SK-N-SH (cell line): Measurements from ENCODE around the gene CLASP1. TPM values are rescaled to one million over a fixed set of nuclear protein-coding genes. Genes with fewer than 3 reads are reported as not detected.

Source experiments
- CTCF ChIA-PET: fragments of 300-600, 350-600 bp; formaldehyde crosslinking; extraction: SDS; loops from one replicate; lab custom pipeline; 2021; lab: Yijun Ruan, JAX
- POLR2A ChIA-PET: fragments of 350-600 bp; sonication (Branson Sonifier 250); formaldehyde crosslinking; extraction: SDS; loops from one replicate; lab custom pipeline; 2020; ENCODE audit warnings: antibody characterized with exemption, inconsistent platforms; lab: Yijun Ruan, JAX
- DNase-seq: peaks from one replicate; pipeline ENCODE4 v3.0.0; 2012
- H2AFZ ChIP-seq: fragments of 200-600 bp; sonication (generic); 2 replicates; pipeline ENCODE4 v1.8.1; 2016; ENCODE audit warnings: antibody characterized with exemption, mild to moderate bottlenecking, low read depth
- H3F3A ChIP-seq: fragments of 200-600 bp; sonication (generic); replicated peaks from 2 replicates; pipeline ENCODE3; 2016; ENCODE audit warnings: antibody characterized with exemption, mild to moderate bottlenecking; ENCODE audit not compliant: insufficient read depth
- H3K27ac ChIP-seq, 2 experiments: fragments of 200-500 bp in 1 of 2; fragments of 200-600 bp in 1 of 2; sonication (Bioruptor generic) in 1 of 2; sonication (generic), shearing (Covaris generic) in 1 of 2; 2 replicates each; pipeline versions ENCODE4 v1.5.1 to v1.6.1; 2014 to 2016; ENCODE audit warnings: low read depth in 2 of 2, inconsistent platforms in 1 of 2, low read length in 1 of 2, mild to moderate bottlenecking in 1 of 2, mixed read lengths in 1 of 2
- H3K27me3 ChIP-seq: fragments of 200-600 bp; sonication (generic), shearing (Covaris generic); 2 replicates; pipeline ENCODE4 v1.6.1; 2016; ENCODE audit warnings: mixed run types; ENCODE audit not compliant: insufficient read depth
- H3K36me3 ChIP-seq, 2 experiments: fragments of 200-500 bp in 1 of 2; fragments of 200-600 bp in 1 of 2; sonication (Bioruptor generic) in 1 of 2; sonication (generic) in 1 of 2; replicated peaks in 1 of 2; 2 replicates each; pipeline versions ENCODE3 to v1.5.1; 2014 to 2016; ENCODE audit warnings: low read length in 1 of 2, mild to moderate bottlenecking in 1 of 2; ENCODE audit not compliant: insufficient read depth in 2 of 2, control insufficient read depth in 1 of 2
- H3K4me1 ChIP-seq, 2 experiments: fragments of 200-500 bp in 1 of 2; fragments of 200-600 bp in 1 of 2; sonication (Bioruptor generic) in 1 of 2; sonication (generic), shearing (Covaris generic) in 1 of 2; 2 replicates each; pipeline versions ENCODE4 v1.5.1 to v1.6.1; 2014 to 2016; ENCODE audit warnings: low read depth in 1 of 2, low read length in 1 of 2, mixed run types in 1 of 2; ENCODE audit not compliant: insufficient read depth in 2 of 2, control insufficient read depth in 1 of 2
- H3K4me2 ChIP-seq: fragments of 200-600 bp; sonication (generic), shearing (Covaris generic); 2 replicates; pipeline ENCODE4 v1.6.1; 2017; ENCODE audit warnings: mixed run types
- H3K4me3 ChIP-seq, 2 experiments: fragments of 200-500 bp in 1 of 2; fragments of 200-600 bp in 1 of 2; sonication (Bioruptor generic) in 1 of 2; sonication (generic), shearing (Covaris generic) in 1 of 2; 2 replicates each; pipeline versions ENCODE4 v1.5.1 to v1.8.1; 2014 to 2016; ENCODE audit warnings: low read depth in 2 of 2, inconsistent platforms in 1 of 2, low read length in 1 of 2, mild to moderate bottlenecking in 1 of 2, mixed read lengths in 1 of 2, moderate library complexity in 1 of 2
- H3K79me2 ChIP-seq: fragments of 200-600 bp; sonication (generic); 2 replicates; pipeline ENCODE4 v1.8.1; 2017; ENCODE audit warnings: mild to moderate bottlenecking; ENCODE audit not compliant: insufficient read depth
- H3K9ac ChIP-seq: fragments of 200-600 bp; sonication (generic); 2 replicates; pipeline ENCODE4 v1.6.1; 2017; ENCODE audit warnings: mixed run types
- H3K9me2 ChIP-seq: fragments of 200-600 bp; sonication (generic); 2 replicates; pipeline ENCODE4 v1.6.1; 2017; ENCODE audit warnings: mixed run types
- H3K9me3 ChIP-seq: fragments of 200-600 bp; sonication (generic); 2 replicates; pipeline ENCODE4 v1.6.1; 2017; ENCODE audit warnings: mixed run types, mild to moderate bottlenecking, moderate library complexity
- H4K20me1 ChIP-seq: fragments of 200-600 bp; sonication (generic); 2 replicates; pipeline ENCODE4 v1.6.1; 2017; ENCODE audit warnings: mild to moderate bottlenecking, mixed run types; ENCODE audit not compliant: insufficient read depth
- ELF1 ChIP-seq: IDR thresholded peaks from 2 replicates; pipeline ENCODE4 v1.4.0; 2012
- EP300 ChIP-seq, 2 experiments: IDR thresholded peaks; 2 replicates each; pipeline versions ENCODE4 v1.4.0 to v1.6.1; 2012; ENCODE audit warnings: borderline replicate concordance in 1 of 2, low read depth in 1 of 2, low read length in 1 of 2
- FOSL2 ChIP-seq: IDR thresholded peaks from 2 replicates; pipeline ENCODE4 v1.4.0; 2012; ENCODE audit warnings: low read depth, mild to moderate bottlenecking, moderate library complexity, borderline replicate concordance
- FOXJ3 ChIP-seq: sonication (generic); formaldehyde crosslinking; IDR thresholded peaks from 2 replicates; pipeline ENCODE4 v1.5.1; 2020; ENCODE audit warnings: mild to moderate bottlenecking, missing genetic modification reagents
- FOXM1 ChIP-seq: IDR thresholded peaks from 2 replicates; pipeline ENCODE4 v1.4.0; 2012; ENCODE audit warnings: low read depth, mild to moderate bottlenecking
- GABPA ChIP-seq: IDR thresholded peaks from 2 replicates; pipeline ENCODE4 v1.4.0; 2012; ENCODE audit warnings: low read depth, mild to moderate bottlenecking
- GATA2 ChIP-seq: sonication (generic); formaldehyde crosslinking; IDR thresholded peaks from 2 replicates; pipeline ENCODE4 v1.5.0; 2020; ENCODE audit warnings: mild to moderate bottlenecking, missing genetic modification reagents
- IRF3 ChIP-seq: fragments of 150-350 bp; IDR thresholded peaks from 2 replicates; pipeline ENCODE4 v1.6.1; 2016; ENCODE audit warnings: mild to moderate bottlenecking, low read depth, low read length
- JUND ChIP-seq: IDR thresholded peaks from 2 replicates; pipeline ENCODE4 v1.4.0; 2012
- MAX ChIP-seq: IDR thresholded peaks from 2 replicates; pipeline ENCODE4 v1.4.0; 2012; ENCODE audit warnings: low read depth
- MEF2A ChIP-seq: IDR thresholded peaks from 2 replicates; pipeline ENCODE4 v1.4.0; 2012; ENCODE audit warnings: low read depth, borderline replicate concordance
- PBX3 ChIP-seq: IDR thresholded peaks from 2 replicates; pipeline ENCODE4; 2012
- POLR2AphosphoS5 ChIP-seq: IDR thresholded peaks from 2 replicates; pipeline ENCODE4 v1.6.1; 2012; ENCODE audit warnings: low read depth, low read length
- RAD21 ChIP-seq: IDR thresholded peaks from 2 replicates; pipeline ENCODE4 v1.6.1; 2012; ENCODE audit warnings: mild to moderate bottlenecking, low read length
- RCOR1 ChIP-seq: fragments of 150-350 bp; IDR thresholded peaks from 2 replicates; pipeline ENCODE4 v1.6.1; 2017; ENCODE audit warnings: antibody characterized with exemption, low read length
- REST ChIP-seq: IDR thresholded peaks from 2 replicates; pipeline ENCODE4 v1.6.1; 2012; ENCODE audit warnings: mild to moderate bottlenecking, low read depth, low read length, moderate library complexity
- SIN3A ChIP-seq: IDR thresholded peaks from 2 replicates; pipeline ENCODE4 v1.6.1; 2012; ENCODE audit warnings: low read depth, mild to moderate bottlenecking, low read length, moderate library complexity, borderline replicate concordance
- TAF1 ChIP-seq: IDR thresholded peaks from 2 replicates; pipeline ENCODE4 v1.6.1; 2012; ENCODE audit warnings: low read depth, mild to moderate bottlenecking, low read length, moderate library complexity, borderline replicate concordance
- TCF12 ChIP-seq: IDR thresholded peaks from 2 replicates; pipeline ENCODE4 v1.4.0; 2012
- TEAD4 ChIP-seq: IDR thresholded peaks from 2 replicates; pipeline ENCODE4 v1.4.0; 2012; ENCODE audit warnings: mild to moderate bottlenecking, borderline replicate concordance; ENCODE audit not compliant: insufficient read depth
- USF1 ChIP-seq: IDR thresholded peaks from 2 replicates; pipeline ENCODE4 v1.4.0; 2012; ENCODE audit warnings: low read depth, borderline replicate concordance
- WGBS: methylation state at CpG from one replicate; pipeline ENCODE4 v1.1.6; 2017; ENCODE audit warnings: low lambda C conversion rate; 5-methylcytosine and 5-hydroxymethylcytosine counted together
- polyA plus RNA-seq, 3 experiments: library from polyadenylated mRNA; depleted of rRNA; stranded (reverse); fragments of >200 nt; gene quantifications; 2 replicates each; pipeline ENCODE4 v1.2.3, GENCODE V29; 2012

The CLASP1 gene
- polyA plus RNA-seq, 1 of the 3 experiments (the other 2 are of a cell fraction): 4.9 TPM

GRCh38 chr2:121435790-121436189, 213.5 kb downstream of the CLASP1 start:
- no peak for TF ChIP-seq FOXJ3
- no peak for TF ChIP-seq REST
- no peak for TF ChIP-seq TAF1
- TF ChIP-seq POLR2AphosphoS5: no peak
- TF ChIP-seq, all 33 proteins: peak for 0
- Histone ChIP-seq H3K9ac (no peak overlapping the region), H4K20me1 (no peaks in the 10 kb centered on the region), H3K9me2 (no peaks in the 10 kb centered on the region), H3K4me1 (no peaks in the 10 kb centered on the region; a peak in 1 of 4 replicates), H3K79me2 (no peaks in the 10 kb centered on the region), H3F3A (no peaks in the 10 kb centered on the region), H3K36me3 (peaks cover 12 to 19% of the 10 kb centered on the region in 2 experiments), H3K9me3 (no peaks in the 10 kb centered on the region), H3K27ac (no peak overlapping the region), H2AFZ (no peak overlapping the region), H3K27me3 (no peaks in the 10 kb centered on the region), H3K4me3 (no peak overlapping the region), H3K4me2 (no peak overlapping the region)
- ChIA-PET POLR2A (no interaction called here), CTCF (interaction anchor here (1.6 kb wide), 1 partner anchor 34 kb away, joined by 5 read pairs; no protein-coding TSS in a partner anchor)
- DNase-seq: no peak
- WGBS: 96% methylated on average over 3 of the region's 3 CpGs

GRCh38 chr2:121431214-121431613, 218.0 kb downstream of the CLASP1 start:
- Histone ChIP-seq H3K9ac (no peak overlapping the region), H3K4me2 (no peak overlapping the region), H3K4me3 (no peak overlapping the region), H3F3A (no peaks in the 10 kb centered on the region), H4K20me1 (no peaks in the 10 kb centered on the region), H3K27ac (no peak overlapping the region), H3K79me2 (no peaks in the 10 kb centered on the region), H3K9me2 (no peaks in the 10 kb centered on the region), H3K27me3 (no peaks in the 10 kb centered on the region), H3K4me1 (peaks cover 0 to 5% of the 10 kb centered on the region in 2 experiments; a peak in 2 of 4 replicates), H3K36me3 (peaks cover 36 to 37% of the 10 kb centered on the region in 2 experiments), H2AFZ (no peak overlapping the region), H3K9me3 (no peaks in the 10 kb centered on the region)
- CTCF ChIA-PET: interaction anchor here (0.7 to 1.0 kb wide), 5 partner anchors 29 to 173 kb away, joined by 3 to 5 read pairs (median 4); no protein-coding TSS in a partner anchor
- DNase-seq: no peak
- 86% methylated on average over 1 of the region's 1 CpG for WGBS
- TF ChIP-seq MEF2A: no peak
- TF ChIP-seq FOSL2: no peak
- TF ChIP-seq TAF1: no peak
- no peak for TF ChIP-seq MAX
- TF ChIP-seq GABPA: no peak
- no peak for TF ChIP-seq EP300 (IDR thresholded peaks at IDR 0.05; ENCODE audit: borderline replicate concordance in 1 of 2, low read depth in 1 of 2, low read length in 1 of 2)
- no peak for TF ChIP-seq FOXJ3
- no peak for TF ChIP-seq TCF12
- TF ChIP-seq SIN3A: no peak
- no peak for TF ChIP-seq FOXM1
- no peak for TF ChIP-seq GATA2 (CRISPR knock-in tag)
- TF ChIP-seq RAD21: no peak
- no peak for TF ChIP-seq IRF3
- TF ChIP-seq RCOR1: no peak
- TF ChIP-seq JUND: no peak
- no peak for TF ChIP-seq TEAD4
- TF ChIP-seq ELF1: no peak
- no peak for TF ChIP-seq PBX3
- TF ChIP-seq USF1: no peak
- POLR2A ChIA-PET: interaction anchor here (1.7 kb wide), 1 partner anchor 100 kb away, joined by 6 read pairs; the partner anchor contains the start of gene RNU4ATAC
